ENCODE data around the gene MFAP4. TPM values are rescaled to one million over a fixed set of nuclear protein-coding genes. Genes with fewer than 3 reads are reported as not detected.

MFAP4 gene
- total and polyA plus RNA-seq, 9 of the 15 experiments (the other 6 are each of a cell fraction or from before 2014, with no cell fraction given) = 0.07 to 0.24 TPM; not detected in 7

DNA sequence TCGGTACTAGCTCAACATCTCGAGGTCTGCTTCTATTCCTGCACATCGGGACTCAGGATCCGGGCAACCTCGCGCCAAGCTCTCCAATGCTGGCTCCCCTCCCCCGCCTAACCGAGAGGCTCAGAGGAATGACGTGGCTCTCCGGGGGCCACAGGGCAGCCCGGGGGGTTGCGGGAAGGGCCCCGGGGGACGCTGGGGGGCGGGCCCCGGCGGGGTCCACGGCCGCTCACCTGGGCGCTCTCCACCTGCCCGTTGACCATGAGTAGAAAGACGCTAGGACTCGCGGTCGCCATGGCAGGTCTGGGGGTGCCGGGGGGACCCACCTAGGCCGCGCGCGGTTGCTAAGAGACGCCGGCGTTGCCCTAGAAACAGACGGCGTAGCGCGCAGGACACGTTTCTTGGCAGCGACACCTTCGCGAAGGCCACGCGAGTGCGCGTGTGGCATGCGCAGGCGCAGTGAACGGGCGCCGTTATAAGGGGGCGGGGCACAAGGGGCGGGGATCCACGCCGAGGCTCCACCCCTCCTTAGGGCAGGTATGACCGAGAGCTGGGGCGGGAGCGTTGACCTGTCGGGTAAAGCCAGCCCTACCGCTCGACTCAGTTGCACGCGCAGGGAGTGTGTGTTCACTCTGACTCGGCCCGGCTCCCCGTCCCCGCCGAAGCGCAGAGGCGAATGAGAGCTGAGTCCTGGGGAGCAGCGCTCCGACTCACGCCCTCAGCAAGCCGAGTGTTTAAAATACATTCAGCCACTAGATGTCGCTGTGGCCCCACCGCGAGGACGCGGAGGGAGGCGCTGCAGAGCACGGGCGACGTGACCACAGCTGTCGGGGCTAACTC is 24.5 kb downstream of the MFAP4 start, which contains the start of gene B9D1 (continued):
- no peak for TF ChIP-seq ZNF592 (IDR thresholded peaks at IDR 0.05)
- TF ChIP-seq POU5F1 (IDR thresholded peaks at IDR 0.05; ENCODE audit: borderline replicate concordance, low read depth, low read length, partially characterized antibody) = peak; percentile 81
- TF ChIP-seq E2F6 (IDR thresholded peaks at IDR 0.05; ENCODE audit: borderline replicate concordance in 1 of 2, extremely low read depth in 1 of 2, insufficient read depth in 1 of 2, insufficient read length in 1 of 2, low read depth in 1 of 2, low read length in 1 of 2, poor library complexity in 1 of 2, severe bottlenecking in 1 of 2) = peak in 1 of 2 experiments; percentile 9
- no peak for TF ChIP-seq HOMEZ (CRISPR knock-in tag; IDR thresholded peaks at IDR 0.05)
- TF ChIP-seq, protein P1, sequence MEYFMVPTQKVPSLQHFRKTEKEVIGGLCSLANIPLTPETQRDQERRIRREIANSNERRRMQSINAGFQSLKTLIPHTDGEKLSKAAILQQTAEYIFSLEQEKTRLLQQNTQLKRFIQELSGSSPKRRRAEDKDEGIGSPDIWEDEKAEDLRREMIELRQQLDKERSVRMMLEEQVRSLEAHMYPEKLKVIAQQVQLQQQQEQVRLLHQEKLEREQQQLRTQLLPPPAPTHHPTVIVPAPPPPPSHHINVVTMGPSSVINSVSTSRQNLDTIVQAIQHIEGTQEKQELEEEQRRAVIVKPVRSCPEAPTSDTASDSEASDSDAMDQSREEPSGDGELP (CRISPR knock-in tag; IDR thresholded peaks at IDR 0.05; ENCODE audit: borderline replicate concordance) = peak; percentile 96
- TF ChIP-seq ZNF12 (CRISPR knock-in tag; IDR thresholded peaks at IDR 0.05) = no peak
- TF ChIP-seq NEUROD1 (IDR thresholded peaks at IDR 0.05; ENCODE audit: borderline replicate concordance, low read depth, low read length, partially characterized antibody) = peak; percentile 90
- peak; percentile 54; the same call in 1 of the 2 replicates for TF ChIP-seq PHF8 (IDR thresholded peaks at IDR 0.05; ENCODE audit: borderline replicate concordance, low read length)
- TF ChIP-seq, protein P2, sequence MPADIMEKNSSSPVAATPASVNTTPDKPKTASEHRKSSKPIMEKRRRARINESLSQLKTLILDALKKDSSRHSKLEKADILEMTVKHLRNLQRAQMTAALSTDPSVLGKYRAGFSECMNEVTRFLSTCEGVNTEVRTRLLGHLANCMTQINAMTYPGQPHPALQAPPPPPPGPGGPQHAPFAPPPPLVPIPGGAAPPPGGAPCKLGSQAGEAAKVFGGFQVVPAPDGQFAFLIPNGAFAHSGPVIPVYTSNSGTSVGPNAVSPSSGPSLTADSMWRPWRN (IDR thresholded peaks at IDR 0.05; ENCODE audit: low read depth) = peak; percentile 77
